Liver (tissue), 9 donors: ENCODE results near the gene MOB1B. TPM values are rescaled to one million over a fixed set of nuclear protein-coding genes. Genes with fewer than 3 reads are reported as not detected.
"Not testable (repeated sequence)": the region's sequence is repeated elsewhere in the genome, so short reads cannot be mapped to it uniquely, and the experiment has no call there.

Source experiments
- DNase-seq: peaks from one replicate; pipeline ENCODE4 v3.0.0-alpha.2; 2017; ENCODE audit warnings: low spot score
- H3K27ac ChIP-seq, 2 donors: one replicate each; pipeline ENCODE4 v1.7.0; 2013; ENCODE audit warnings: inconsistent platforms in 2 of 2, low read length in 2 of 2, control low read depth in 1 of 2, low read depth in 1 of 2, mild to moderate bottlenecking in 1 of 2
- H3K27me3 ChIP-seq, 4 donors: one replicate each; pipeline versions ENCODE4 v1.6.1 to v1.7.0; 2013; ENCODE audit warnings: low read length in 3 of 4, inconsistent platforms in 1 of 4, mild to moderate bottlenecking in 1 of 4, moderate library complexity in 1 of 4; ENCODE audit not compliant: control insufficient read depth in 4 of 4, insufficient read depth in 4 of 4
- H3K36me3 ChIP-seq, 4 donors: one replicate each; pipeline versions ENCODE4 v1.6.1 to v1.7.0; 2013; ENCODE audit warnings: low read length in 3 of 4, mild to moderate bottlenecking in 3 of 4, low read depth in 1 of 4, moderate library complexity in 1 of 4; ENCODE audit not compliant: control insufficient read depth in 4 of 4, insufficient read depth in 3 of 4
- H3K4me1 ChIP-seq, 4 donors: one replicate each; pipeline versions ENCODE4 v1.6.1 to v1.7.0; 2013; ENCODE audit warnings: low read length in 3 of 4, mild to moderate bottlenecking in 3 of 4, moderate library complexity in 1 of 4; ENCODE audit not compliant: control insufficient read depth in 4 of 4, insufficient read depth in 4 of 4
- H3K4me3 ChIP-seq, 3 donors: one replicate each; pipeline versions ENCODE4 v1.6.1 to v1.7.0; 2013; ENCODE audit warnings: low read length in 3 of 3, control low read depth in 1 of 3, low read depth in 1 of 3, mild to moderate bottlenecking in 1 of 3
- H3K9ac ChIP-seq, 2 donors: one replicate each; pipeline ENCODE4 v1.7.0; 2013; ENCODE audit warnings: low read length in 2 of 2, mild to moderate bottlenecking in 2 of 2, moderate library complexity in 2 of 2, control low read depth in 1 of 2, low read depth in 1 of 2
- H3K9me3 ChIP-seq, 4 donors: one replicate each; pipeline versions ENCODE4 v1.6.1 to v1.7.0; 2013; ENCODE audit warnings: low read length in 3 of 4; ENCODE audit not compliant: control insufficient read depth in 4 of 4
- ATF3 ChIP-seq: IDR thresholded peaks from 2 replicates; pipeline ENCODE4 v1.6.1; 2016; ENCODE audit warnings: antibody characterized with exemption
- CTCF ChIP-seq: fragments of 150-350 bp; IDR thresholded peaks from 2 replicates; pipeline ENCODE4 v1.5.1; 2017; ENCODE audit warnings: improper control_type of control experiment, low read depth, low read length; ENCODE audit not compliant: missing input control
- EGR1 ChIP-seq, 2 donors: IDR thresholded peaks; 2 replicates each; pipeline ENCODE4 v1.6.1; 2016 to 2018; ENCODE audit warnings: antibody characterized with exemption in 2 of 2, low read depth in 2 of 2
- FOXA1 ChIP-seq: IDR thresholded peaks from 2 replicates; pipeline ENCODE4 v1.6.1; 2016; ENCODE audit warnings: antibody characterized with exemption
- FOXA2 ChIP-seq: IDR thresholded peaks from 2 replicates; pipeline ENCODE4 v1.6.1; 2016; ENCODE audit warnings: antibody characterized with exemption
- GABPA ChIP-seq, 2 donors: IDR thresholded peaks in 1 of 2; conservative IDR thresholded peaks in 1 of 2; 2 replicates each; pipeline ENCODE4 v1.6.1; 2016; ENCODE audit warnings: antibody characterized with exemption in 2 of 2, mild to moderate bottlenecking in 1 of 2, moderate library complexity in 1 of 2
- HNF4A ChIP-seq, 2 donors: conservative IDR thresholded peaks; 2 replicates each; pipeline ENCODE4 v1.6.1; 2016; ENCODE audit warnings: antibody characterized with exemption in 2 of 2, mild to moderate bottlenecking in 2 of 2
- HNF4G ChIP-seq: IDR thresholded peaks from 2 replicates; pipeline ENCODE4 v1.6.1; 2016; ENCODE audit warnings: antibody characterized with exemption
- JUND ChIP-seq, 2 donors: IDR thresholded peaks; 2 replicates each; pipeline ENCODE4 v1.6.1; 2016; ENCODE audit warnings: antibody characterized with exemption in 2 of 2
- MAX ChIP-seq: IDR thresholded peaks from 2 replicates; pipeline ENCODE4 v1.6.1; 2016; ENCODE audit warnings: antibody characterized with exemption
- NR2F2 ChIP-seq: IDR thresholded peaks from 2 replicates; pipeline ENCODE4 v1.6.1; 2016; ENCODE audit warnings: antibody characterized with exemption
- RAD21 ChIP-seq, 2 donors: IDR thresholded peaks; 2 replicates each; pipeline ENCODE4 v1.6.1; 2016; ENCODE audit warnings: antibody characterized with exemption in 2 of 2, mild to moderate bottlenecking in 2 of 2
- REST ChIP-seq: IDR thresholded peaks from 2 replicates; pipeline ENCODE4 v1.6.1; 2016; ENCODE audit warnings: antibody characterized with exemption, mild to moderate bottlenecking
- RXRA ChIP-seq, 2 donors: IDR thresholded peaks; 2 replicates each; pipeline ENCODE4 v1.6.1; 2017 to 2018; ENCODE audit warnings: antibody characterized with exemption in 2 of 2, mild to moderate bottlenecking in 1 of 2
- SP1 ChIP-seq: IDR thresholded peaks from 2 replicates; pipeline ENCODE4 v1.6.1; 2018; ENCODE audit warnings: antibody characterized with exemption, mild to moderate bottlenecking
- TAF1 ChIP-seq: conservative IDR thresholded peaks from 2 replicates; pipeline ENCODE4 v1.6.1; 2016; ENCODE audit warnings: antibody characterized with exemption, mild to moderate bottlenecking
- YY1 ChIP-seq: IDR thresholded peaks from 2 replicates; pipeline ENCODE4 v1.6.1; 2016; ENCODE audit warnings: antibody characterized with exemption, mild to moderate bottlenecking
- WGBS: extraction: QIAGEN DNeasy Blood & Tissue Kit; methylation state at CpG from one replicate; pipeline ENCODE4 v1.1.7; 2013; 5-methylcytosine and 5-hydroxymethylcytosine counted together
- polyA plus RNA-seq, 2 donors: library from polyadenylated mRNA; stranded (reverse) in 1 of 2; unstranded in 1 of 2; fragments of 200-250 nt in 1 of 2; fragments of >200 nt in 1 of 2; fragmentation: Nextera tagmentation in 1 of 2; extraction: Ambion mirVana in 1 of 2; gene quantifications; one replicate each; pipeline versions ENCODE4 v1.2.1 to v1.2.3, GENCODE V29; 2013 to 2015
- total RNA-seq, 2 donors: library from RNA; depleted of rRNA; stranded (reverse); fragments of >200 nt; gene quantifications; one replicate each; pipeline ENCODE4 v1.2.3, GENCODE V29; 2014
- TF ChIP-seq, protein P1 (sequence below): IDR thresholded peaks from 2 replicates; pipeline ENCODE4 v1.6.1; 2016; ENCODE audit warnings: antibody characterized with exemption
- donor health status: healthy.
- donor health status: healthy.
- donor health status: healthy.
- donor health status: healthy.
- donor health status: healthy.

The MOB1B gene
- total and polyA plus RNA-seq, 4 donors: 2.1 to 69.0 (median 3.7) TPM

DNA sequence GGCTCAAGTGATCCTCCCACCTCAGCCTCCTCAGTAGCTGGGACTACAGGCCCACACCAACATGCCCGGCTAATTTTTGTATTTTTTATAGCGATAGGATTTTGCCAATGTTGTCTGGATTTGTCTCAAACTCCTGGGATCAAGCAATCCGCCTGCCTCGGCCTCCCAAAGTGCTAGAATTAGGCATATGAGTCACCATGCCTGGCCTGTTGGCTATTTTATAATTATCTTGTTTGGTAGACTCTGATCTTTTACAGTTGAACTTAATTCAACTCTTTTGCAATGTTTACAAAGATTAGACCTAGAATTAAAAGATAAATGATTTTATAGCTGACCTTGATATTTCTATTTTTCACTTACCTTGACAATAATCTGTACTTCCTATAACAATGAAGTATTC, 109.3 kb downstream of the MOB1B start:
- no peaks in the 10 kb centered on the region for H3K36me3 ChIP-seq
- H3K4me3 ChIP-seq: no peak overlapping the region
- 96% methylated on average over 4 of the region's 4 CpGs for WGBS
- H3K4me1 ChIP-seq: no peaks in the 10 kb centered on the region
- TF ChIP-seq REST (no peak), JUND (IDR thresholded peaks at IDR 0.05) (no peak), RXRA (IDR thresholded peaks at IDR 0.05) (no peak), GABPA (IDR thresholded peaks at IDR 0.05 in 1 of 2, conservative IDR thresholded peaks at IDR 0.05 in 1 of 2) (no peak), HNF4G (no peak), FOXA2 (no peak), YY1 (no peak), FOXA1 (no peak), SP1 (no peak), TAF1 (no peak), MAX (no peak), HNF4A (conservative IDR thresholded peaks at IDR 0.05) (no peak), ATF3 (no peak), NR2F2 (no peak), CTCF (no peak), EGR1 (IDR thresholded peaks at IDR 0.05; ENCODE audit: low read depth in 2 of 2) (no peak), RAD21 (IDR thresholded peaks at IDR 0.05) (no peak)
- TF ChIP-seq, protein P1, sequence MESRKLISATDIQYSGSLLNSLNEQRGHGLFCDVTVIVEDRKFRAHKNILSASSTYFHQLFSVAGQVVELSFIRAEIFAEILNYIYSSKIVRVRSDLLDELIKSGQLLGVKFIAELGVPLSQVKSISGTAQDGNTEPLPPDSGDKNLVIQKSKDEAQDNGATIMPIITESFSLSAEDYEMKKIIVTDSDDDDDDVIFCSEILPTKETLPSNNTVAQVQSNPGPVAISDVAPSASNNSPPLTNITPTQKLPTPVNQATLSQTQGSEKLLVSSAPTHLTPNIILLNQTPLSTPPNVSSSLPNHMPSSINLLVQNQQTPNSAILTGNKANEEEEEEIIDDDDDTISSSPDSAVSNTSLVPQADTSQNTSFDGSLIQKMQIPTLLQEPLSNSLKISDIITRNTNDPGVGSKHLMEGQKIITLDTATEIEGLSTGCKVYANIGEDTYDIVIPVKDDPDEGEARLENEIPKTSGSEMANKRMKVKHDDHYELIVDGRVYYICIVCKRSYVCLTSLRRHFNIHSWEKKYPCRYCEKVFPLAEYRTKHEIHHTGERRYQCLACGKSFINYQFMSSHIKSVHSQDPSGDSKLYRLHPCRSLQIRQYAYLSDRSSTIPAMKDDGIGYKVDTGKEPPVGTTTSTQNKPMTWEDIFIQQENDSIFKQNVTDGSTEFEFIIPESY: no peak
- no peak overlapping the region for H3K27ac ChIP-seq
- DNase-seq: no peak
- H3K9ac ChIP-seq: no peak overlapping the region
- no peaks in the 10 kb centered on the region for H3K9me3 ChIP-seq
- H3K27me3 ChIP-seq: no peaks in the 10 kb centered on the region

- WGBS: 96% methylated on average over 2 of the region's 2 CpGs
- not testable (repeated sequence) for H3K9me3 ChIP-seq, H3K9ac ChIP-seq, H3K27ac ChIP-seq, H3K36me3 ChIP-seq, DNase-seq, H3K4me1 ChIP-seq, H3K4me3 ChIP-seq, H3K27me3 ChIP-seq
These were observed 115.2 kb downstream of the MOB1B start for GRCh38 chr4:71017391-71017790.
